Activated T-helper 2 cell treated with anti-CD3 and anti-CD28 coated beads, Interferon-gamma antibody, Interleukin-2, Interleukin-4, amounts not matched to agents 10 μg/mL and 5 μg/mL and 100 μg/mL, durations not matched to agents 14 hours and 24 hours and 36 hours (primary cell): ENCODE measurements around the gene PNKP. TPM values are rescaled to one million over a fixed set of nuclear protein-coding genes. Genes with fewer than 3 reads are reported as not detected.

Experiments used
- DNase-seq: peaks from one replicate; pipeline ENCODE4 v3.0.0; 2021; ENCODE audit warnings: low spot score
- H3K27ac Mint-ChIP-seq: one replicate; pipeline ENCODE4 v1.8.0; 2021; ENCODE audit warnings: mixed read lengths
- H3K27me3 Mint-ChIP-seq: one replicate; pipeline ENCODE4 v1.8.0; 2021; ENCODE audit warnings: low read depth, mixed read lengths
- H3K36me3 Mint-ChIP-seq: one replicate; pipeline ENCODE4 v1.8.0; 2021; ENCODE audit warnings: low read depth, mixed read lengths
- H3K4me1 Mint-ChIP-seq: one replicate; pipeline ENCODE4 v1.8.0; 2021; ENCODE audit warnings: low read depth, mixed read lengths
- H3K4me3 Mint-ChIP-seq: one replicate; pipeline ENCODE4 v1.8.0; 2021; ENCODE audit warnings: low read depth, mild to moderate bottlenecking, moderate library complexity, mixed read lengths
- H3K9me3 Mint-ChIP-seq: one replicate; pipeline ENCODE4 v1.8.0; 2021; ENCODE audit warnings: mixed read lengths
- intact Hi-C: fragments of 100-400 bp; cut with micrococcal nuclease; formaldehyde crosslinking; loops from one replicate; pipeline ENCODE4 v1.15.1; 2023
- total RNA-seq: library from RNA; stranded (reverse); gene quantifications from 2 replicates; pipeline ENCODE4 v1.2.3, GENCODE V29; 2022

PNKP gene
- total RNA-seq = 111 and 117 TPM in 2 replicates

GRCh38 chr19:49866933-49867782 is at the start of gene PNKP:
PNKP (minus strand) TSS chr19:49867576; CDS start chr19:49867204, 372 bp downstream.
- intact Hi-C loops = loop anchor here (1.0 to 5.0 kb wide), 3 partner anchors 16 to 190 kb away; partner anchors contain the start of genes PRMT1 and PTOV1
- Mint-ChIP-seq H3K27me3 (no peaks in the 10 kb centered on the region), H3K27ac (peak within 1 kb of the TSS; percentile 33), H3K4me1 (peaks cover 28% of the 10 kb centered on the region), H3K9me3 (no peaks in the 10 kb centered on the region), H3K36me3 (peaks cover 40% of the 10 kb centered on the region), H3K4me3 (no peak within 1 kb of the TSS)
- peak; percentile 86 for DNase-seq

GRCh38 chr19:49915271-49915670 is 47.9 kb upstream of the PNKP start:
- Mint-ChIP-seq H3K9me3 (no peaks in the 10 kb centered on the region), H3K36me3 (peaks cover 74% of the 10 kb centered on the region), H3K4me1 (peaks cover 38% of the 10 kb centered on the region), H3K27me3 (no peaks in the 10 kb centered on the region), H3K27ac (peak overlapping the region; percentile 54), H3K4me3 (no peak overlapping the region)
- no peak for DNase-seq
- intact Hi-C loops = no loop called here

- no peaks in the 10 kb centered on the region for H3K27me3 Mint-ChIP-seq
- peaks cover 36% of the 10 kb centered on the region for H3K4me1 Mint-ChIP-seq
- H3K27ac Mint-ChIP-seq = no peak overlapping the region
- no peak for DNase-seq
- peaks cover 78% of the 10 kb centered on the region for H3K36me3 Mint-ChIP-seq
- no peak overlapping the region for H3K4me3 Mint-ChIP-seq
- no peaks in the 10 kb centered on the region for H3K9me3 Mint-ChIP-seq
- intact Hi-C loops = no loop called here
Observed at GRCh38 chr19:49913720-49914119, 46.3 kb upstream of the PNKP start.

GRCh38 chr19:49912965-49913685 is 45.7 kb upstream of the PNKP start:
- Mint-ChIP-seq H3K9me3 (no peaks in the 10 kb centered on the region), H3K4me1 (peaks cover 36% of the 10 kb centered on the region), H3K27me3 (no peaks in the 10 kb centered on the region), H3K36me3 (peaks cover 79% of the 10 kb centered on the region), H3K27ac (peak overlapping the region; percentile 88), H3K4me3 (no peak overlapping the region)
- DNase-seq = no peak
- intact Hi-C loops = no loop called here

- intact Hi-C loops = loop anchor here (2.0 kb wide), 1 partner anchor 15 kb away; the partner anchor contains the start of gene IL4I1
- Mint-ChIP-seq H3K4me1 (peaks cover 41% of the 10 kb centered on the region), H3K36me3 (peaks cover 81% of the 10 kb centered on the region), H3K27me3 (no peaks in the 10 kb centered on the region), H3K4me3 (peak overlapping the region; percentile 59), H3K9me3 (no peaks in the 10 kb centered on the region), H3K27ac (peak overlapping the region; percentile 88)
- no peak for DNase-seq
Observed at GRCh38 chr19:49911381-49912145, 44.2 kb upstream of the PNKP start.

GRCh38 chr19:49910179-49910578 is 42.8 kb upstream of the PNKP start:
- intact Hi-C loops = loop anchor here (2.0 kb wide), 1 partner anchor 13 kb away; the partner anchor contains the start of gene IL4I1
- Mint-ChIP-seq H3K27ac (peak overlapping the region; percentile 42), H3K4me1 (peaks cover 38% of the 10 kb centered on the region), H3K36me3 (peaks cover 81% of the 10 kb centered on the region), H3K9me3 (no peaks in the 10 kb centered on the region), H3K4me3 (no peak overlapping the region), H3K27me3 (no peaks in the 10 kb centered on the region)
- DNase-seq = no peak

GRCh38 chr19:49908480-49909420 is 41.4 kb upstream of the PNKP start:
- H3K4me3 Mint-ChIP-seq = no peak overlapping the region
- H3K9me3 Mint-ChIP-seq = no peaks in the 10 kb centered on the region
- DNase-seq = no peak
- intact Hi-C loops = no loop called here
- peaks cover 39% of the 10 kb centered on the region for H3K4me1 Mint-ChIP-seq
- H3K36me3 Mint-ChIP-seq = peaks cover 69% of the 10 kb centered on the region
- H3K27ac Mint-ChIP-seq = no peak overlapping the region
- H3K27me3 Mint-ChIP-seq = no peaks in the 10 kb centered on the region

- Mint-ChIP-seq H3K36me3 (peaks cover 61% of the 10 kb centered on the region), H3K27ac (peak overlapping the region; percentile 17), H3K9me3 (no peaks in the 10 kb centered on the region), H3K4me1 (peaks cover 36% of the 10 kb centered on the region), H3K4me3 (no peak overlapping the region), H3K27me3 (no peaks in the 10 kb centered on the region)
- intact Hi-C loops = no loop called here
- DNase-seq = no peak
Observed at GRCh38 chr19:49907745-49908446, 40.5 kb upstream of the PNKP start.

- Mint-ChIP-seq H3K4me3 (no peak overlapping the region), H3K9me3 (no peaks in the 10 kb centered on the region), H3K27me3 (no peaks in the 10 kb centered on the region), H3K4me1 (peaks cover 32% of the 10 kb centered on the region), H3K36me3 (peaks cover 55% of the 10 kb centered on the region), H3K27ac (no peak overlapping the region)
- no peak for DNase-seq
- intact Hi-C loops = no loop called here
Observed at GRCh38 chr19:49906879-49907564, 39.6 kb upstream of the PNKP start.

- Mint-ChIP-seq H3K4me3 (no peak overlapping the region), H3K27ac (peak overlapping the region; percentile 52)
Observed at GRCh38 chr19:49904136-49904535, 36.8 kb upstream of the PNKP start.

More at GRCh38 chr19:49904136-49904535, 36.8 kb upstream of the PNKP start:
- Mint-ChIP-seq H3K27me3 (no peaks in the 10 kb centered on the region), H3K9me3 (no peaks in the 10 kb centered on the region), H3K4me1 (peaks cover 18% of the 10 kb centered on the region), H3K36me3 (peaks cover 36% of the 10 kb centered on the region)
- DNase-seq = no peak
- intact Hi-C loops = no loop called here
